GM19023 (cell line): Measurements from ENCODE around the gene PDCD1.
"Not testable (repeated sequence)": the region's sequence is repeated elsewhere in the genome, so short reads cannot be mapped to it uniquely, and the experiment has no call there.

ENCODE experiments used
- ATAC-seq: cut with Tn5 transposase; IDR thresholded peaks from one replicate; pipeline ENCODE4 v1.9.1; 2021; ENCODE audit warnings: mild to moderate bottlenecking, moderate library complexity; ENCODE audit not compliant: unreplicated experiment

The PDCD1 gene

DNA sequence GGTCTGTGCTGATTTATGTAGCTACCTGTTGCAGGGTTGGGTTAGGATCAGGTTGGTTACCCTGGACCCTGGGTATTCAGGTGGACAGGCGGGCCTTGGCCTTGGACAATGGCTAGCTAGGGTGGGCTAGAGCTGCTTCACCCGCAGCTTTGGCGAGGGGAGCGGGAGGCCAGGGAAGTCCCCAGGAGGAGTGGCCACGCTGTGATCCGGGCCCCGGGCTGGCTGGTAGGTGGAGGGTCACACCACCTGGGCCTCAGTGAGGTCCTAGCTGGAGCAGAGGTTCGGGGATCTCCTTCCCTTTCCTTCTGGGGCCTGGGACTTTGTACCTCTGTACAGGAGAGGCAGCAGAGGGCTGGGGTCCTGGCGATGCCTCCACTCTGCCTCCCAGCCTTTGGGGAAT, 20.6 kb upstream of the PDCD1 start:
- ATAC-seq, result no peak

GRCh38 chr2:241877989-241878970, 19.6 kb upstream of the PDCD1 start:
- ATAC-seq, result no peak

- no peak for ATAC-seq
Measured at GRCh38 chr2:241877197-241877685, 18.5 kb upstream of the PDCD1 start.

DNA sequence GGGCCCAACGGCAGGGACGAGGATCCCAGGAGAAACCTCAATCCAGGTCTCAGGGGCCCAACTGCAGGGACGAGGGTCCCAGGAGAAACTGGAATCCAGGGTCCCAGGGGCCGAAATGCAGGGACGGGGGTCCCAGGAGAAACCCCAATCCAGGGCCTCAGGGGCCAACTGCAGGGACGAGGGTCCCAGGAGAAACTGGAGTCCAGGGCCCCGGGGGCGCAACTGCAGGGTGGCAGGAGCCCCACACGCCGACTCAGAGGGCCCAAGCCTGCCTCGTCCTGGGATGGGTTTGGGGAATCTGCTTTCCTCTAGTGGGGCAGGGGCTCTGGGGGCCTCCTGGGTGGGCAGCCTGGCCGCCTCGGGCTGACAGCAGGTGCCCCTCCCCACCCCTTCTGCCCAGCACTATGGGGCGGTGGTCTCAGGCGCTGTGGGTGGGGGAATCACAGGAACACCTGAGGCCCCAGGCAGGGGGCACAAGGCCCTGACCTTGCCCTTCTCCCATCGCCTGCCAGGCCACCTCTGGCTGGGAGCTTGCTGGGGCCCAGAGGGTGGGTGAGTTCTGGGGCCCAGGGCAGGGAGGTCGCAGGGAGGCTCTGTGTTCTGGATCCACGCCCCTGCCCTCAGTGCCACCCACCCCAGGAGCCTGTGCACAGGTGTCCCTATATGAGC, 18.0 kb upstream of the PDCD1 start:
- no peak for ATAC-seq

GRCh38 chr2:241875754-241876527, 17.2 kb upstream of the PDCD1 start:
- ATAC-seq, result not testable (repeated sequence)

GRCh38 chr2:241874277-241874925, 15.7 kb upstream of the PDCD1 start:
- ATAC-seq, result no peak

DNA sequence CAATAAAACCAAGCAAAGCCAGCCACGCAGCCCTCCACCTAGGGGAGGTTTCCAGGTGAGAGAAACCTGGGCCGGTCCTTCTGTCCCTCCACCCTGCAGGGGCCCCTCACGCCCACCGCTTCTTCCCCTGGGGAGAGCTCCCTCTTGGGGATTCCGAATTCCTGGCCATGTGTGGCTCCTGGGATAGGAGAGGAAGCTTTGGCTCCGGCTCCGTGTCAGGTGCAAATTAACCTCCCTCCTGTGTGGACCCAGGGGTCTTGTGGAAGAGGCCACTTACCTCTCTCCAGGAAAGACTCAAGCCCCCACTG, 15.1 kb upstream of the PDCD1 start:
- ATAC-seq, result no peak

DNA sequence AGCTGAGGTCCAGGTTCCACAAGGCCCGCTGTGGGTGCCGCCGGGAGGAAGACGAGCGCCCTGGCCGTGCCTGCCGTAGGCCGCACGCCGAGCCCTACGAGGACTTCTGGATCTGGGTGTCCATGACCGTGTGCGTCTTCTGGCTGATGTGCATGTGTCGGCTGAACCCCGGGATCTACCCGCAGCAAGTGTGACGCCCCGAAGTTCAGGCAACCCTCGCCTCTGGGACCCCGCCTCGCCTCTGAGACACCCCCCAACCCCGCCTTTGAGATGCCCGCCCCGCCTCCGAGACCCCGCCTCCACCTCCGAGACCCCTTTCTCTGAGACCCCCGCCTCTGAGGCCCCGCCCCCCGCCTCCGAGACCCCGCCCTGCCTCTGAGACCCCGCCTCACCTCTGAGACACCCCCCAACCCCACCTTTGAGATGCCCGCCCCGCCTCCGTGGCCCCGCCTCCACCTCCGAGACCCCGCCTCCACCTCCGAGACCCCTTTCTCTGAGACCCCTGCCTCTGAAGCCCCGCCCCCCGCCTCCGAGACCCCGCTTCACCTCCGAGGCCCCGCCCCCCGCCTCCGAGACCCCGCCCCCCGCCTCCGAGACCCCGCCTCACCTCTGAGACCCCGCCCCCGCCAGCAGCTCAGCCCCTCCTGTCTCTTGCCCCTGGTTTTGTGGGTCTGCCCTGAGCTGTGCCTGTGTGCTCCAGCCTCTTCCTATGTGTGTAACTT, 14.5 kb upstream of the PDCD1 start:
- ATAC-seq, result no peak

GRCh38 chr2:241872313-241872642, 13.6 kb upstream of the PDCD1 start:
- ATAC-seq, result no peak

GRCh38 chr2:241871538-241872312, 13.0 kb upstream of the PDCD1 start:
- ATAC-seq, result no peak

DNA sequence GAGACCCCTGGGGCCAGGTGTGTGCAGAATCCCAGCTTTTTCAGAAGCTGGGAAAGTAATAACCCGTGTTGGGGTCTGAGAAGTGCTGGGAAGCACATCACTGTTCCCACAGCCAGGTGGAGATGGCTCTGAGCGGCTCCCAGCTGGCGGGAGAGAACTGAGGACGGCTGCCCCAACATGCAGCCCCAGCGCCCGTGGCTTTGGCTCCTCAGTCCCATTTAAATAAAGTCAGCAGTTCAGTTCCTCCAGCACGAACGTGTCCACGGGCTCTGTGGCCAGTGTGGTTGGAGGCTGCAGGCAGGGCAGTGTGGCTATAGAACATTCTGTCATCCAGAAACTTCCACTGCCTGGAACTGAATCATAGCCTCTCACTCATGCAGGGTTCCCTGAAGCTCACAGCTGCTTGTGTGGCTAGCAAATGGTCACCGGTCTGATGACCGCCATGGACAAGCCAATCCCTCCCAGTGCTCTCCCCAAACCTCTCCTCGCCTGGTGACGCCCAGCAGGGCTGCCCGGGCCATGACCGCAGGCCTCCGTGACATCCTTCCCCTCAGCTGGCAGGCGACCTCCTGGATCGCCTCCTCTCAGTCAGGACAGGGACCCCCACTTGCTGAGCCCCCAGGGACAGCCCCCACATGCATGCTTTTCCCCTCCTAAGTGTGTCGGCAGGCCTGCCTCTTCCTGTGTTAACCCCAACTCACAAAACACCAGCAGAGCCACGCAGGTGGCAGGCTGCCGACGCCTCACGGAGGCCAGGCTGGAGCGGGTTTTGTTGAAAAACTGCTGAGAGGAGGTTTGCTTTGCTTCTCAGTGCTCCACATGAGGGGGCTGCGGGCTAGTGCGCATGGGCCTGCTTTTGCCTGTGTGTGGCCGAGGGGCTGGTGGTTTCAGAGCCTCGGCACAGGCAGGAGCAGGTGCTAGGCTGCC, 12.2 kb upstream of the PDCD1 start:
- ATAC-seq, result no peak

DNA sequence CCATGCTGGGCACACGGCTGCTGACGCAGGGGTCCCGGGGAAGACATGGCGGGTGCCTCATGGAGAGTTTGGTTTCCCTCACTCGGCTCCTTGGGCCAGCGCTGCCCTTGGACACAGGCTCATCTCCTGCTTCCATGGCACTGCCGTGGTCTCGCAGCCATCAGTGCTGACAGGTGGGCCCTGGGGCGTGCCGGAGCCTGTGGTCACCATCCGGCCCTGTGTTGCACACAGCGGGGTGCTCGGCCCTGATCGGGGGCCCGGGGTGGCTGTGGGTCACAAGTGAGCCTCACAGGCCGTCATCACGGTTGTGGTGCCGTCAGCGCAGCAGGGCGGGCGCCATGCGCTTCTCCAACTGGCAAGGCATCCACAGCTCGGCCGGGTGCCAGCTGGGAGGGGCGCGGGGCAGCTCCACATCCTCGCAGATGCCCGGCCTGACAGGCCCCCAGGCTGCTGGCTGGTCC, 11.4 kb upstream of the PDCD1 start:
- no peak for ATAC-seq

DNA sequence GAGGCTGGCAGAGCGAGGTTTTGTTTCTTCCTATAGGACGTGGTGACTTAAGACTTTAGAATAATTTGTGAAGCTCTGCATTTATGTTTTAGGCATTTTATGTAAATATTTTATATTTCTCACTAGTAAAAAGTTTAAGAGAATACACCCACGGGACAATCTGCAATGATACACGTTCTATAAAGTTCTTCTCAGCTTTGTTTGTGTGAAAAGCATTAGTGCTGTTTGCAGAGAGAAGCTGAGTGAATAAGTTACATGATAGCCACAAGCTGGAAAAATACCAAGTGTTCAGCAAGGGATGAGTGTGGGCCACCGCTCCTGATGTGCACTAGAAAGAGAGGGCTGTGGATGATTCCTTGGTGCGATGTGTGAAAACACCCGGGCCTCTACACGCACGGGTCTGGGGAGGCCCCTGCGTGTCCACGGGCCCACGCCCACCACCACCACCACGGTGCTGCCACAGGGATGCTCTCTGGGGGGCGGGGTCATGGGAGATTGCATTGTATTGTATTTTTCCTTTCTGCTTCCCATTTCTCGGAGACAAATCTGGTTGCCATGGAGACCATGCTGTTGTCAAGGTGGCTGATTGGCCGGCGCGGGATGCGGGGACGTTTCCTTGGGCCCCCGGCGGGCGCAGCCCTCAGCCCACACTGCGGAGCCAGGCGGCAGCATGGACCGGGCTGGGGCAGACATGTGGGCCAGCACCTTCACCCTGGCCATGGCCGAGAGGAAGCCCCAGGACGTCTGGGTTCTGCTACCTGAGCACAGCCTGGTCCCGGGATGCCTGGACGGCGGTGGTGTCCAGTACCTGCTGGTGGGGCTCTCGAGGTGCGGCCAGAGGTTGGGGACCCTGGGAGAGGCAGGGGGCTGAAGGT, 10.6 kb upstream of the PDCD1 start, which contains the start of gene RTP5:
Gene RTP5 (plus strand): TSS at position 643 of the 875 bp plus-strand sequence. CDS start 28 bp downstream, at position 671.
- ATAC-seq, result no peak

- no peak for ATAC-seq
Measured at GRCh38 chr2:241868661-241869081, 10.0 kb upstream of the PDCD1 start.

- no peak for ATAC-seq
Measured at GRCh38 chr2:241867776-241868420, 9.2 kb upstream of the PDCD1 start.

- ATAC-seq, result no peak
Measured at GRCh38 chr2:241866790-241867645, 8.3 kb upstream of the PDCD1 start.
